RWPE2 (cell line): Measurements from ENCODE around the gene IZUMO1.
A peak's percentile ranks its signal among the peaks of the same experiment; 100 is the strongest.
"Not testable (repeated sequence)": the region's sequence is repeated elsewhere in the genome, so short reads cannot be mapped to it uniquely, and the experiment has no call there.

Experiments used
- ATAC-seq: fragments of 200-7000 bp; cut with Tn5 transposase; 3 replicates; pipeline ENCODE4 v1.9.1; 2021; ENCODE audit warnings: low read depth
- DNase-seq: peaks from one replicate; pipeline ENCODE4 v3.0.0-alpha.2; 2020; ENCODE audit warnings: low spot score
- H3K27ac ChIP-seq: fragments of 450-650 bp; 2 replicates; pipeline ENCODE4 v1.5.1; 2017; ENCODE audit warnings: mild to moderate bottlenecking; ENCODE audit not compliant: poor library complexity, severe bottlenecking
- H3K27me3 ChIP-seq: fragments of 250-450 bp; sonication (Bioruptor Pico); 2 replicates; pipeline ENCODE4 v1.5.1; 2021; ENCODE audit warnings: mild to moderate bottlenecking, moderate library complexity; ENCODE audit not compliant: insufficient read depth, poor library complexity, severe bottlenecking
- H3K36me3 ChIP-seq: fragments of 250-450 bp; sonication (Bioruptor Pico); 2 replicates; pipeline ENCODE4 v1.5.1; 2020; ENCODE audit warnings: low read depth, mild to moderate bottlenecking, moderate library complexity
- H3K4me1 ChIP-seq: fragments of 250-450 bp; sonication (Bioruptor Pico); 2 replicates; pipeline ENCODE4 v1.5.1; 2021; ENCODE audit warnings: mild to moderate bottlenecking, moderate library complexity; ENCODE audit not compliant: insufficient read depth, poor library complexity, severe bottlenecking
- H3K4me3 ChIP-seq: fragments of 250-450 bp; sonication (Bioruptor Pico); 2 replicates; pipeline ENCODE4 v1.5.1; 2021; ENCODE audit warnings: mild to moderate bottlenecking, moderate library complexity; ENCODE audit not compliant: severe bottlenecking
- H3K9me3 ChIP-seq: fragments of 250-450 bp; sonication (Bioruptor Pico); 2 replicates; pipeline ENCODE4 v1.5.1; 2021; ENCODE audit warnings: mild to moderate bottlenecking, moderate library complexity; ENCODE audit not compliant: severe bottlenecking
- CTCF ChIP-seq: fragments of 450-650 bp; IDR thresholded peaks from one replicate; pipeline ENCODE4 v1.5.1; 2017; ENCODE audit warnings: mild to moderate bottlenecking, moderate library complexity; ENCODE audit not compliant: poor library complexity, severe bottlenecking

IZUMO1 gene

GRCh38 chr19:48702701-48703100, 44.0 kb downstream of the IZUMO1 start:
- no peak for TF ChIP-seq CTCF
- H3K27me3 ChIP-seq = no peaks in the 10 kb centered on the region
- no peaks in the 10 kb centered on the region for H3K36me3 ChIP-seq
- no peak overlapping the region for H3K4me3 ChIP-seq
- ATAC-seq = no peak
- no peak for DNase-seq
- H3K4me1 ChIP-seq = no peaks in the 10 kb centered on the region
- no peak overlapping the region for H3K27ac ChIP-seq
- no peaks in the 10 kb centered on the region for H3K9me3 ChIP-seq

DNA sequence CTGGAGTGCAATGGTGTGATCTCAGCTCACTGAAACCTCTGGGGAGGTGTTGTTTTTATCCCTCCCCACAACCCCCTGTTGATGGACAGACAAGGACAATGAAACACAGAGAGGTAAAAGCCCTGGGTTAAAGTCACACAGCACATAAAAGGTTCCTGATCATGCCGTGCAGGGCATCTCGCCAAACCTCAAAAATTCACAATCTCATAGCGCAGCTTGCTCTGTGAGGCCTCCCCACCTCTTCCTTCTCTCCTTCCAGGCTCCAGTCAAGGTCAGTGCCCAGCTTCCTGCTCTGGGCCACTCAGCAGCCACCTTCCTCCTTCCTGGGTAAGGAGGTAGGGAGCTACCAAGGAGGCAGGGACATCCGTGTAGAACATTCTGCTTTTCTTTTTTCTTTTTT, 48.7 kb downstream of the IZUMO1 start:
- no peak overlapping the region for H3K27ac ChIP-seq
- DNase-seq = no peak
- no peaks in the 10 kb centered on the region for H3K36me3 ChIP-seq

GRCh38 chr19:48696353-48697010, 50.2 kb downstream of the IZUMO1 start:
- H3K27ac ChIP-seq = no peak overlapping the region
- H3K27me3 ChIP-seq = no peaks in the 10 kb centered on the region
- ATAC-seq (peak; percentile 38), DNase-seq (no peak)
- peaks cover 7% of the 10 kb centered on the region for H3K4me1 ChIP-seq
- H3K36me3 ChIP-seq = no peaks in the 10 kb centered on the region
- TF ChIP-seq CTCF = no peak
- no peaks in the 10 kb centered on the region for H3K9me3 ChIP-seq
- peak overlapping the region; percentile 9 for H3K4me3 ChIP-seq

More for the DNA sequence above, 48.7 kb downstream of the IZUMO1 start:
- Histone ChIP-seq H3K27me3 (no peaks in the 10 kb centered on the region), H3K9me3 (no peaks in the 10 kb centered on the region), H3K4me1 (peaks cover 7% of the 10 kb centered on the region), H3K4me3 (no peak overlapping the region)
- peak; percentile 45; the same call in 2 of the 3 replicates for ATAC-seq
- TF ChIP-seq CTCF = no peak

GRCh38 chr19:48695743-48696352, 50.9 kb downstream of the IZUMO1 start, which contains the start of gene FUT2:
Gene FUT2, plus strand, starts transcription at chr19:48695971. Its CDS starts 6,986 bp downstream, at chr19:48702957.
- H3K36me3 ChIP-seq = no peaks in the 10 kb centered on the region
- peak within 1 kb of the TSS; percentile 9 for H3K4me3 ChIP-seq
- no peaks in the 10 kb centered on the region for H3K27me3 ChIP-seq
- ATAC-seq (peak; percentile 59), DNase-seq (no peak)
- H3K4me1 ChIP-seq = peaks cover 7% of the 10 kb centered on the region
- H3K27ac ChIP-seq = no peak within 1 kb of the TSS
- no peak for TF ChIP-seq CTCF
- H3K9me3 ChIP-seq = no peaks in the 10 kb centered on the region

DNA sequence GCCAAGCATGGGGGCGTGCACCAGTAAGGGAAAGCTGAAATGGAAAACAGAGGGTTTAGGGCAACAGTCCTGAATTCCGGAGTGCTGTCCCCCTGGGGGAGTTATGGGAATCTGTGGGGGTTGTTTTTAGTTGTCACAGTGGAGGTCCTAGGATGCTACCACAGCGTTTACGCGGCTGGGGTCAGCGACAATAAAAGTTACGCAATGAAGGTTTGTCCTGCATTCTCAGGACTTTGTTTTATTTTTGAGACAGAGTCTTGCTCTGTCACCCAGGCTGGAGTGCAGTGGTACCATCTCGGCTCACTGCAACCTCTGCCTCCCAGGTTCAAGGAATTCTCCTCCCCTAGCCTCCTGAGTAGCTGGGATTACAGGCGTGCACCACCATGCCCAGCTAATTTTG, 53.1 kb downstream of the IZUMO1 start:
- not testable (repeated sequence) for H3K4me3 ChIP-seq, DNase-seq, ATAC-seq, H3K27ac ChIP-seq, H3K4me1 ChIP-seq, H3K27me3 ChIP-seq, H3K9me3 ChIP-seq, H3K36me3 ChIP-seq
